Prostate gland (tissue), 2 donors: ENCODE results near the gene C20orf144. TPM values are rescaled to one million over a fixed set of nuclear protein-coding genes. Genes with fewer than 3 reads are reported as not detected.

Experiments
- DNase-seq: peaks from one replicate; pipeline ENCODE4 v3.0.0-alpha.2; 2019; ENCODE audit warnings: low spot score
- H3K27ac ChIP-seq, 2 donors: fragments of 200-600 bp; sonication (generic); 2 replicates each; pipeline ENCODE4 v1.5.1; 2017 to 2019
- H3K27me3 ChIP-seq: fragments of 200-600 bp; sonication (generic); replicated peaks from 2 replicates; pipeline ENCODE4 v1.5.1; 2019; ENCODE audit not compliant: insufficient read depth
- H3K36me3 ChIP-seq, 2 donors: fragments of 200-600 bp; sonication (generic); 1 replicate in 1 of 2; 2 replicates in 1 of 2; pipeline versions ENCODE4 v1.5.1 to v1.8.1; 2017 to 2019
- H3K4me1 ChIP-seq: fragments of 200-600 bp; sonication (generic); replicated peaks from 2 replicates; pipeline ENCODE4 v1.5.1; 2019
- H3K4me3 ChIP-seq, 2 donors: fragments of 200-600 bp; sonication (generic); 2 replicates each; pipeline ENCODE4 v1.5.1; 2017 to 2019
- H3K9me3 ChIP-seq: fragments of 200-600 bp; sonication (generic); 2 replicates; pipeline ENCODE4 v1.5.1; 2017
- POLR2A ChIP-seq: fragments of 450-650 bp; IDR thresholded peaks from one replicate; pipeline ENCODE4 v1.6.1; 2016; ENCODE audit warnings: antibody characterized with exemption, mild to moderate bottlenecking
- POLR2AphosphoS5 ChIP-seq: sonication (generic); formaldehyde crosslinking; IDR thresholded peaks from one replicate; pipeline ENCODE4 v1.6.1; 2017; ENCODE audit warnings: antibody characterized with exemption
- WGBS: methylation state at CpG from one replicate; pipeline ENCODE4 v1.1.5; 2018; 5-methylcytosine and 5-hydroxymethylcytosine counted together
- intact Hi-C: fragments of 100-400 bp; cut with DNase I; formaldehyde crosslinking; loops from one replicate; pipeline ENCODE4 v1.14.2; 2022
- total RNA-seq, 2 donors: library from RNA; depleted of rRNA; stranded (reverse); fragments of >200 nt; gene quantifications; one replicate each; pipeline ENCODE4 v1.1.0, GENCODE V29; 2016
- TF ChIP-seq, protein P1 (sequence below), 4 experiments: fragments of 200-600 bp in 2 of 4; fragments of 450-650 bp in 2 of 4; sonication (generic) in 2 of 4; IDR thresholded peaks; 1 replicate in 3 of 4; 2 replicates in 1 of 4; pipeline ENCODE4 v1.5.1; 2016 to 2019; ENCODE audit warnings: antibody characterized with exemption in 4 of 4, mild to moderate bottlenecking in 2 of 4, moderate library complexity in 2 of 4

The C20orf144 gene
- total RNA-seq, 2 donors from 2014 or later: 0.14 to 0.91 TPM

DNA sequence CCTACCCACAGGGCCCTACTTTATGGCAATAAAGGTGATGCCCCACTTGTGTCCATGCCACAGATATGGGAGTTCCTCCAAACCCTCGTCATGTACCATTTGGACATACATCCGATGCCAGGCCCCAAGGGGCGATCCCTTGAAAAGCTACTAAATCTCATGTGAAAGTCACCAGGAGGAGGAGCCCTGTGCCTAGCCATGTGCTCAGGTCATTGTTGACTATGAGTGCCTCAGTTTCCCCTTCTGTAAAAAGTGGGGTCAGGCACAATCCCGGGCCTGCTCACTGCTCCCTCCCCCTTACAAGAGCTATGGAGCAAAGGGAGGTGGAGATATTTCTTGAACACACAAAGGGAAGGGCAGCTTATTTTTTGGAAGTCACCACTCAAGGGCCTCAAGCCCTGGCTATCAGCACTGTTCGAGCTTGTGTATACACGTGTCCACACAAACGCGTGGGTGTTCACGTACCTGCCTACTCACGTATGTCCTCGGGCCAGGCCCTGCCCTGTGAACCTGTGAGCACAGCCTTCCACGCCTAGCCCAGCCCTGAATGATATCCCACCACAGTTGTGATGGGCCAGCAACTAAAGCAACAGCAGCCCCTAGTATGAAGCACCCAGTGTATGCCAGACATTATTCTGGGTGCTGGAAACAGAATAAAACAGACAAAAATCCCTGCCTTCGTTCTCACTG lies 6.5 kb downstream of the C20orf144 start:
- Histone ChIP-seq H3K4me3 (no peak overlapping the region), H3K9me3 (no peaks in the 10 kb centered on the region), H3K36me3 (no peaks in the 10 kb centered on the region), H3K27ac (peak overlapping the region; percentile 90 to 92), H3K4me1 (peaks cover 13% of the 10 kb centered on the region), H3K27me3 (no peaks in the 10 kb centered on the region)
- 82% methylated on average over 12 of the region's 13 CpGs for WGBS
- TF ChIP-seq POLR2AphosphoS5 (no peak), POLR2A (no peak)
- TF ChIP-seq, protein P1, sequence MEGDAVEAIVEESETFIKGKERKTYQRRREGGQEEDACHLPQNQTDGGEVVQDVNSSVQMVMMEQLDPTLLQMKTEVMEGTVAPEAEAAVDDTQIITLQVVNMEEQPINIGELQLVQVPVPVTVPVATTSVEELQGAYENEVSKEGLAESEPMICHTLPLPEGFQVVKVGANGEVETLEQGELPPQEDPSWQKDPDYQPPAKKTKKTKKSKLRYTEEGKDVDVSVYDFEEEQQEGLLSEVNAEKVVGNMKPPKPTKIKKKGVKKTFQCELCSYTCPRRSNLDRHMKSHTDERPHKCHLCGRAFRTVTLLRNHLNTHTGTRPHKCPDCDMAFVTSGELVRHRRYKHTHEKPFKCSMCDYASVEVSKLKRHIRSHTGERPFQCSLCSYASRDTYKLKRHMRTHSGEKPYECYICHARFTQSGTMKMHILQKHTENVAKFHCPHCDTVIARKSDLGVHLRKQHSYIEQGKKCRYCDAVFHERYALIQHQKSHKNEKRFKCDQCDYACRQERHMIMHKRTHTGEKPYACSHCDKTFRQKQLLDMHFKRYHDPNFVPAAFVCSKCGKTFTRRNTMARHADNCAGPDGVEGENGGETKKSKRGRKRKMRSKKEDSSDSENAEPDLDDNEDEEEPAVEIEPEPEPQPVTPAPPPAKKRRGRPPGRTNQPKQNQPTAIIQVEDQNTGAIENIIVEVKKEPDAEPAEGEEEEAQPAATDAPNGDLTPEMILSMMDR (IDR thresholded peaks at IDR 0.05): no peak
- DNase-seq: no peak
- intact Hi-C loops: loop anchor here (5.0 kb wide), 1 partner anchor 211 kb away; no protein-coding TSS in a partner anchor

DNA sequence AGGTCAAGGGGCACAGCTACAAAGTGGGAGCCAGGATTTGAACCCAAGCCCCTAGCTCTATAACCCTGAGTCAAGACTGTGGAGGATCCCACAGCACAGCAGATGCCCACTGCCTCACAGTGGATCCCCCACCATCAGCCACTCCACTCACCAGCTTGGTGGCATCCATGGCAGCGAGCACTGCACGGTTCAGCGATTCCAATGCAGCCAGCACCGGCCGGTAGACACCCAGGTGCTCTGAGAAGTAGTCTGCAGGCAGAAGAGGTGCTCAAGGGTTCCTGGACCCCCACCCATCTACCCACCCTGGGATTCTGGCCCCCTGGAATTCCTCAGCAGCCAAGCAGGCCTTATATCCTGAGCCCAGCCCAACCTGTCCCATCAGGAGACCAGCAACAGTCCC lies 7.1 kb downstream of the C20orf144 start:
- no peaks in the 10 kb centered on the region for H3K27me3 ChIP-seq
- H3K4me3 ChIP-seq: no peak overlapping the region
- no peaks in the 10 kb centered on the region for H3K9me3 ChIP-seq
- intact Hi-C loops: loop anchor here (5.0 kb wide), 1 partner anchor 212 kb away; no protein-coding TSS in a partner anchor
- peaks cover 13% of the 10 kb centered on the region for H3K4me1 ChIP-seq
- no peaks in the 10 kb centered on the region for H3K36me3 ChIP-seq
- peak overlapping the region; percentile 90 to 92 for H3K27ac ChIP-seq
- 93% methylated on average over 5 of the region's 5 CpGs for WGBS
- DNase-seq: no peak
- TF ChIP-seq POLR2A (no peak), POLR2AphosphoS5 (no peak)
- TF ChIP-seq, protein P1 (IDR thresholded peaks at IDR 0.05): no peak

DNA sequence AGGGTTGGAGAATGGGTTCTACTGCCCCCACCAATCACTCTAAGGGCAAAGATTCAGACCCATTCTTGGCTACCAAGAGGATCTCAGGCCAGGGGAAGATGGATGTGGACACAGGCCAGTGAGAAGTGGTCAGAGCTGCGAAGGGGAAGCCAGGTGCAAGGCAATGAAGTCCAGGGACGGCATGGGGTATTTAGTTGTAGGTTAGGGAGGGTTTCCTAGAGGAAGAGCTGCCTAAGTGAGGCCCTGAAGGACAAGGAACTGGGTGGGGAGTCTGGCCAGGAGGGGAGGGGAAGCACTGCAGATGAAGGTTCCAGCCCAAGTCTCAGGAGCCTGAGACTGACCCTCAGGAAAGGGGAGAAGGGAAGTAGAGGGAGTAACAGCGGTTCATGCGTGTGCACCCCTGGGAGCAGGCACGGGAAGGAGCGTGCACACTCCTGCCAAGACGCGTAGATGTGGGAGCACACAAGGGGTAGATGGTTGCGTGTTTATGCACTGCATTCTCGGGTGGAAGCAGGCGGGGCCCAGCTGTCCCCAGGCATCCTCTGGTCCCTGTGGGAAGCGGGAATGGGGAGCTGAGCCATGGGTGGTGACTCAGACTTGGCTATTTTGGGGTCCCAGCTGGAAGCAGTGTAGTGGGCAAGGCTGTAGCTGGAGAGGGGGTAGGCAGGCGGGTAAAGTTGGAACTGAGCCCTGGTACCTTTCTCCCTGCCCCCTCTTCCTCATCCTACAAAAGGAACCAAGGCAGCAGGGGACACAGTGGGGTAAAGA lies 7.9 kb downstream of the C20orf144 start:
- Histone ChIP-seq H3K27me3 (no peaks in the 10 kb centered on the region), H3K4me1 (peaks cover 13% of the 10 kb centered on the region), H3K4me3 (no peak overlapping the region), H3K36me3 (no peaks in the 10 kb centered on the region), H3K27ac (peak overlapping the region; percentile 90 to 92), H3K9me3 (no peaks in the 10 kb centered on the region)
- TF ChIP-seq, protein P1 (IDR thresholded peaks at IDR 0.05): no peak
- no peak for TF ChIP-seq POLR2A
- no peak for DNase-seq
- WGBS: 80% methylated on average over 13 of the region's 13 CpGs
- intact Hi-C loops: loop anchor here (5.0 kb wide), 1 partner anchor 213 kb away; no protein-coding TSS in a partner anchor

DNA sequence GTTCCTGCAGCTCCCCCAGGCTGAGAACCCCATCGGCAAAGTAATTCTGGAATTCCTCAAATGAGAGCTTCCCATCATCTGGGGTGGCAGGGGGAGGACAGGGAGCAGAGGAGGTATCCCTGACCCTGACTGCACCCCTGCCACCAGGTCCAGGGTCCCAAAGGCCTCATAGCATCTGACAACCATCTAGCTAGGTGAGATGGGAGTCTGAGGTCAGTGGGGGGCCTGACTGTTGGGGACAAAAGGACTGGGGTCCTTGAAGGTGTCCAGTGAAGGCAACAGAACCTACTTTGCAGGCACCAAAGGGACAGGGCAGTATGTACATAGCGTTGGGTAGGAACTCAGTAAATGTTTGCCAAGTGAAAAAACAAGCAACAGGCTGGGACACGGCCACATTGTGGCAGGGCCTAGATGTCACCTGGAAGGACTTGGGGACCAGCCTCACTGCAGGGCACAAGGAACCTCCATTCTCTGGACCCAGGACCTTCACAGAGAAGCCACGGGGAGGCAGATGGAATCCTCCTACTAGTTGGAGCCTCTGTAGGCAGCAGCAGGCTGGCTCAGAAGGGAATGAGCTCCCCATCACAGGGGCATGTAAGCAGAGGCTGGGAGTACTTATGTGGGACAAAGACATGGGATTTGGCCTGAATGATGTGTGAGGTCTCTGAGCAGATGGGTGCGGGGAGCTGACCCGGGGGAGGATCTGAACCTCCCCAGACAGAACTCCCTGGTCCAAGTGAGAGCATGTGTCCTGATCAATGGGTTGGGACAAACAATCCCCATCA lies 8.8 kb downstream of the C20orf144 start:
- H3K27ac ChIP-seq: peak overlapping the region; percentile 90 to 92
- H3K36me3 ChIP-seq: no peaks in the 10 kb centered on the region
- peak; percentile 67 for DNase-seq
- H3K9me3 ChIP-seq: no peaks in the 10 kb centered on the region
- no peaks in the 10 kb centered on the region for H3K27me3 ChIP-seq
- peaks cover 13% of the 10 kb centered on the region for H3K4me1 ChIP-seq
- H3K4me3 ChIP-seq: no peak overlapping the region
- TF ChIP-seq POLR2AphosphoS5 (peak; percentile 76), POLR2A (no peak)
- TF ChIP-seq, protein P1 (IDR thresholded peaks at IDR 0.05): no peak
- WGBS: 75% methylated on average over 6 of the region's 6 CpGs
- intact Hi-C loops: no loop called here
